ENCODE data around the gene DOCK4.

The DOCK4 gene

GRCh38 chr7:111951052-111951451 is 255.1 kb downstream of the DOCK4 start:
- Histone ChIP-seq H3K4me3 (no peak overlapping the region), H3K9me3 (no peaks in the 10 kb centered on the region), H3K36me3 (no peaks in the 10 kb centered on the region), H3K27me3 (no peaks in the 10 kb centered on the region), H3K4me1 (no peaks in the 10 kb centered on the region), H3K27ac (no peak overlapping the region)
- intact Hi-C loops (cut with DNase I; ENCODE audit: low total_unique reads), result no loop called here
- DNase-seq, result no peak
- TF ChIP-seq, protein P1, sequence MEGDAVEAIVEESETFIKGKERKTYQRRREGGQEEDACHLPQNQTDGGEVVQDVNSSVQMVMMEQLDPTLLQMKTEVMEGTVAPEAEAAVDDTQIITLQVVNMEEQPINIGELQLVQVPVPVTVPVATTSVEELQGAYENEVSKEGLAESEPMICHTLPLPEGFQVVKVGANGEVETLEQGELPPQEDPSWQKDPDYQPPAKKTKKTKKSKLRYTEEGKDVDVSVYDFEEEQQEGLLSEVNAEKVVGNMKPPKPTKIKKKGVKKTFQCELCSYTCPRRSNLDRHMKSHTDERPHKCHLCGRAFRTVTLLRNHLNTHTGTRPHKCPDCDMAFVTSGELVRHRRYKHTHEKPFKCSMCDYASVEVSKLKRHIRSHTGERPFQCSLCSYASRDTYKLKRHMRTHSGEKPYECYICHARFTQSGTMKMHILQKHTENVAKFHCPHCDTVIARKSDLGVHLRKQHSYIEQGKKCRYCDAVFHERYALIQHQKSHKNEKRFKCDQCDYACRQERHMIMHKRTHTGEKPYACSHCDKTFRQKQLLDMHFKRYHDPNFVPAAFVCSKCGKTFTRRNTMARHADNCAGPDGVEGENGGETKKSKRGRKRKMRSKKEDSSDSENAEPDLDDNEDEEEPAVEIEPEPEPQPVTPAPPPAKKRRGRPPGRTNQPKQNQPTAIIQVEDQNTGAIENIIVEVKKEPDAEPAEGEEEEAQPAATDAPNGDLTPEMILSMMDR (IDR thresholded peaks at IDR 0.05), result no peak

DNA sequence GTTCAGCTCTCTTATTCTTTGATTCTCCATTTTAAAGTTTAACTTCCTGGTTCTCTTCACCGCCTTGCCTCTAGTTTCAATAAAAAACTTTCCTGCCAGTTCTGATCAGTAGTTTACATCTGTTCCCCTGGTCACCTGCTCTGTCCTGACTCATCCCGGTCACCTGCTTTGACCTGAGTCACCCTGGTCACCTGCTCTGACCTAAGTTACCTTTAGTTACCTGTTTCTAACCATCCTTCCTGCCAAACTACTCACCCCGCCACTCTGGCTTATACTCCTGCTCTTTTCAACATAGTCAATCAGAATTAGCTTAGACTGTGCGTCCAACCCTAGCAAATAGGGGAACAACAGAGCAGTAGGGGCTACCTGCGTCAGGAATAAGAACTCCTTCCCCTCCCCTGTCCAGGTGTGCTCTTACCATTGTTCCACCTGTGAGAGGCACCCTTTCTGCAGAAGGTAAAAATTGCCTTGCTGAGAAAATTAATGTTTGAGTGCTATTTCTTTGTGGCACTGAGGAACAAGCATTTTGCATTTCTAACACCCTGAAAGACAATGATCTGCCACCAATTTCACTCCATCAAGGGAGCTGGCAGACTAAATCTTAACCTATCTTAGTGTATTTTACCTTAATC is 263.6 kb downstream of the DOCK4 start:
- Histone ChIP-seq H3K9me3 (peaks cover 0 to 19% (median 14%) of the 10 kb centered on the region in 3 donors), H3K27ac (no peak overlapping the region), H3K4me3 (no peak overlapping the region), H3K27me3 (no peaks in the 10 kb centered on the region), H3K4me1 (no peaks in the 10 kb centered on the region), H3K36me3 (peaks cover 10 to 28% (median 19%) of the 10 kb centered on the region in 3 donors)
- no peak for DNase-seq
- intact Hi-C loops (cut with DNase I; ENCODE audit: low total_unique reads), result no loop called here
- TF ChIP-seq, protein P1 (IDR thresholded peaks at IDR 0.05), result no peak

GRCh38 chr7:111937163-111937562 is 269.0 kb downstream of the DOCK4 start:
- H3K4me1 ChIP-seq, result no peaks in the 10 kb centered on the region
- H3K27ac ChIP-seq, result no peak overlapping the region
- intact Hi-C loops (cut with DNase I; ENCODE audit: low total_unique reads), result no loop called here
- H3K27me3 ChIP-seq, result no peaks in the 10 kb centered on the region
- peaks cover 0 to 6% (median 0%) of the 10 kb centered on the region in 3 donors for H3K9me3 ChIP-seq
- H3K36me3 ChIP-seq, result peaks cover 0 to 7% (median 5%) of the 10 kb centered on the region in 3 donors
- H3K4me3 ChIP-seq, result no peak overlapping the region
- TF ChIP-seq, protein P1 (IDR thresholded peaks at IDR 0.05), result no peak
- DNase-seq, result no peak

DNA sequence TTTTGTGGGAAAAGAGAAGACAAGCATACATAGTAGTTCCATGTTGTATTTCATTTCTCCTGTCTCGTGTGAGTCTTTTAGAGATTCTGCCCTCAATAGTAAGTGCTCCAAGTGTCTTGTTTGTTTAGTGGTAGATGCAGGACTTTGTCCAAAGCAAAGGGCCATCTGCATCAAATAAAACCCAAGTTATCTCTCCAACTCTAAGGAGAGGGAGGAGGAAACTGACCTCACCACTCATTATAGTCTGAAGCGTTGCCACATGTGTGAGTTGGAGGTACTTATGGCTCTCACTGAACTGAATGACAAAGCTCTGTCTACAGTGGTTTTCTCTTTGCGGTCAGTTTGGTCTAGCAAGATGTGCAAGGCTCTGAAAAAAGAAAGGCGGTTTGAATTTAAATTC is 272.6 kb downstream of the DOCK4 start:
- Histone ChIP-seq H3K4me1 (no peaks in the 10 kb centered on the region), H3K27me3 (no peaks in the 10 kb centered on the region), H3K4me3 (no peak overlapping the region), H3K36me3 (peaks cover 0 to 5% (median under 1%) of the 10 kb centered on the region in 3 donors), H3K27ac (no peak overlapping the region), H3K9me3 (no peaks in the 10 kb centered on the region)
- TF ChIP-seq, protein P1 (IDR thresholded peaks at IDR 0.05), result no peak
- no peak for DNase-seq
- intact Hi-C loops (cut with DNase I; ENCODE audit: low total_unique reads), result no loop called here

DNA sequence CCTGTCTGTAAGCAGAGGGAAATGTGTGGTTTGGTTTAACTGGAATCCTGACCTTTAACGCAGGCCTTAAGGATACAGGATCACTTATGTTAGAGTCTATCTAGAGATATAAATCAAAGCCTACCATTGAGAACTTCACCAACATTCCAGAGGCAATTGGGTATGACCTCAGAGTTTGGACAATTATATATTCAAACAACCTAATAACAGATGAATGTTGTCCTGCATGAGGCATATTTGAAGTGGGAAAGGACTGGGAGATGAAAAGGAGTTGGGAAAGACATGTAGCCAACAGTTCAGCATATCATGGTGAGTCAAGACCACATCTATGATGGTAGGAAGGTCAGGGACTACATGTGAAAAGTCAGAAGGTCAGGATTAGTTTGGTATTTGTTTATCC is 274.2 kb downstream of the DOCK4 start:
- H3K27ac ChIP-seq, result no peak overlapping the region
- TF ChIP-seq, protein P1 (IDR thresholded peaks at IDR 0.05), result no peak
- no peaks in the 10 kb centered on the region for H3K4me1 ChIP-seq
- no peaks in the 10 kb centered on the region for H3K9me3 ChIP-seq
- H3K4me3 ChIP-seq, result no peak overlapping the region
- DNase-seq, result no peak
- no peaks in the 10 kb centered on the region for H3K36me3 ChIP-seq
- intact Hi-C loops (cut with DNase I; ENCODE audit: low total_unique reads), result no loop called here
- no peaks in the 10 kb centered on the region for H3K27me3 ChIP-seq
